ENCODE data around the gene TBCA.

Gene TBCA, protein sequence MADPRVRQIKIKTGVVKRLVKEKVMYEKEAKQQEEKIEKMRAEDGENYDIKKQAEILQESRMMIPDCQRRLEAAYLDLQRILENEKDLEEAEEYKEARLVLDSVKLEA

DNA sequence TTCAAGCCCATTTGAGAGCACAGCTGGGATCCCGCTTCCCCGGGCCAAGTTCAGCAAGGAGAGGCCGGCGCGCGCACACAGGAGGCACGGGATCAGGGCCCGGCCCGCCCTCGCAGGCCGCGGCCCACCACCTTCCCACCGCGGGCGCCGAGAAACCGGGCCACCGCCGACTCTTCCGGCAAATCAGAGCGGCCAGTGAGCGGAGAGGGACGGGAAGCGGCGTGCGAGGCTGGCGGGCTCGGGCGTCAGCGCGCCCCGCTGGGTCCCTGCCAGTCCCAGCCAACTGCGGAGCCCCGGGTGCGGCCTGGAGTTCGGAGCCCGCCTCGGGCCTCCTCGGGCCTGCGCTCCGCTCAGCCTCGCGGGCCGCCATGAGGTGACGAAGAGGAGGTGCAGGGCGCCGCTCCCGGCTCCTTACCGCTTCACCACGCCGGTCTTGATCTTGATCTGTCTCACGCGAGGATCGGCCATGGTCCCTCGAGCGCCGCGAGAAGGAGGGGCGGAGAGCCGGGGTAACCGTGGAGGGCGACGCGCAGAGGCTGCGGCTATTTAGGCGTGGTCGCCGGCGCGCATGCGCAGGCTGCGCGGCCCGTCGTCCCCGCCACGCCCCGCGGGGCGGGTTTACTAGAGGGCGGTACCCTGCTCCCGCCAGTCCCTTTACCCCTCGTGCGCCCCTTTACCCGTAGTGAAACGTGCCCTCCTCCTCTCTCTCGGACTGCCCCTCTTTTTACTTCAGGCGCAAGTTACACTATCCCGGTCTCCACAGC lies at the start of gene TBCA:
TSS of gene TBCA (minus strand) at position 550 of the 764 bp plus-strand sequence. CDS start at position 468, 82 bp downstream.
- Mint-ChIP-seq H3K4me1 (peaks cover 62% of the 10 kb centered on the region), H3K27ac (peak within 1 kb of the TSS; percentile 99), H3K4me3 (peak within 1 kb of the TSS; percentile 93), H3K36me3 (ENCODE audit: low read depth) (peaks cover 32% of the 10 kb centered on the region), H3K9me3 (no peaks in the 10 kb centered on the region), H3K27me3 (no peaks in the 10 kb centered on the region)
- DNase-seq (peak; percentile 92), ATAC-seq (peak; percentile 86)

DNA sequence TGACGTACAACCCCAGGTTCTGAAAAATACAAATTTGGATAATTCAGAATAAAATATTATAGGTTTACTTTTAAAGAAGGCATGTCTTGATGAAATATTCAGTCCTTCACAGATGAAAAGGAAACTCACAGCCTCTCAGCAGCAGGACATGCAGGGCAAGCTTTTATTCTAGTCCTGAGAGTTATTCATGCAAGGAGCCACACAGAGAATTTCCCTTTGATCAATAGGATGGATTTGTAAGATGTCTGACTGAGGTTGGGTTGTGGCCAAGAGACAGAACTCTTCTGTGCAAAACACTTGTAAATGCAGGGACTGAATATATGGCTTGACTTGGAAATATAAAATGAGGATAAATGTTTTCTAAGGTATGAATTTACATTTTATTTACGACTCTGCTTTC lies 48.8 kb upstream of the TBCA start:
- Mint-ChIP-seq H3K9me3 (no peaks in the 10 kb centered on the region), H3K36me3 (ENCODE audit: low read depth) (no peaks in the 10 kb centered on the region), H3K27ac (no peak overlapping the region), H3K4me3 (no peak overlapping the region), H3K4me1 (no peaks in the 10 kb centered on the region), H3K27me3 (peaks cover 12% of the 10 kb centered on the region)
- DNase-seq: no peak
- no peak for ATAC-seq

DNA sequence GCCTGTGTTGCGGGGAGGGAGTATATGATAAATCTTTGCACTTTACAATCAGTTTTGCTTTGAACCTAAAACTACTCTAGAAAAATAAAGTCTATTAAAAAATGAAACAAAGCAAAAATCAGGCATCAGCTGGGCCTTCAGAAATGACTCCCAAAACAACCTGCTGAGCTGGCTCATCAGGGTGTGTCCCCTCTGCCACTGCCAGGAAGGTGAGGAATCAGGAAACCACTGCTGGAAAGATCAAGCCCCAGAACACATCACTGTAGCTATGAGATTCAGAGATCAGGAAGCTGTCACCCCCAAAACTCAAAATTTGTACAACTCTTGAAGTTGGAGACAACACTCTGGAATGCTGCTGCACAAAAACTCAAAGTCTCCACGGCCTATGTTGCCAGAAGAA lies 40.5 kb upstream of the TBCA start:
- H3K4me1 Mint-ChIP-seq: no peaks in the 10 kb centered on the region
- no peak overlapping the region for H3K4me3 Mint-ChIP-seq
- H3K27me3 Mint-ChIP-seq: no peaks in the 10 kb centered on the region
- DNase-seq: no peak
- H3K36me3 Mint-ChIP-seq (ENCODE audit: low read depth): no peaks in the 10 kb centered on the region
- H3K27ac Mint-ChIP-seq: no peak overlapping the region
- no peak for ATAC-seq
- no peaks in the 10 kb centered on the region for H3K9me3 Mint-ChIP-seq

DNA sequence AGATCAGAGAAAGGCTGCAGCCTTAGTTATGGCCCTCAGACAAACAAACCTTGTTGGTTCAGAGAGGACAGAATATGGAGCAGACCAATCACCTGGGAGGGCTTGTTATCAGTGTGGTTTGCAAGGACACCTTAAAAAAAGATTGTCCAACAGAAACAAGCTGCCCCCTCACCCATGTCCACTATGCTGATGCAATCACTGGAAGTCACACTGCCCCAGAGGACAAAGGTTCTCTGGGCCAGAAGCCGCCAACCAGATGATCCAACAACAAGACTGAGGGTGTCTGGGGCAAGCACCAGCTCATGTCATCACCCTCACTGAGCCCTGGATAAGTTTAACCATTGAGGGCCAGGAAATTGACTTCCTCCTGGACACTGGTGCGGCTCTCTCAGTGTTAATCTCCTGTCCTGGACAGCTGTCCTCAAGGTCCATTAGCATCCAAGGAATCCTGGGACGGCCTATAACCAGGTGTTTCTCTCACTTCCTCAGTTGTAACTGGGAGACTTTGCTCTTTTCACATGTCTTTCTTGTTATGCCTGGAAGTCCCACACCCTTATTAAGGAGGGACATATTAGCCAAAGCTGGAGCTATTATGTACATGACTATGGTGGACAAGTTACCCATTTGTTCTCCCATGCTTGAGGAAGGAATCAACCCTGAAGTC lies 36.9 kb upstream of the TBCA start:
- Mint-ChIP-seq H3K27ac (no peak overlapping the region), H3K4me3 (no peak overlapping the region), H3K9me3 (peaks cover 6% of the 10 kb centered on the region), H3K36me3 (ENCODE audit: low read depth) (peaks cover 2% of the 10 kb centered on the region), H3K4me1 (no peaks in the 10 kb centered on the region), H3K27me3 (no peaks in the 10 kb centered on the region)
- DNase-seq (no peak), ATAC-seq (no peak)

DNA sequence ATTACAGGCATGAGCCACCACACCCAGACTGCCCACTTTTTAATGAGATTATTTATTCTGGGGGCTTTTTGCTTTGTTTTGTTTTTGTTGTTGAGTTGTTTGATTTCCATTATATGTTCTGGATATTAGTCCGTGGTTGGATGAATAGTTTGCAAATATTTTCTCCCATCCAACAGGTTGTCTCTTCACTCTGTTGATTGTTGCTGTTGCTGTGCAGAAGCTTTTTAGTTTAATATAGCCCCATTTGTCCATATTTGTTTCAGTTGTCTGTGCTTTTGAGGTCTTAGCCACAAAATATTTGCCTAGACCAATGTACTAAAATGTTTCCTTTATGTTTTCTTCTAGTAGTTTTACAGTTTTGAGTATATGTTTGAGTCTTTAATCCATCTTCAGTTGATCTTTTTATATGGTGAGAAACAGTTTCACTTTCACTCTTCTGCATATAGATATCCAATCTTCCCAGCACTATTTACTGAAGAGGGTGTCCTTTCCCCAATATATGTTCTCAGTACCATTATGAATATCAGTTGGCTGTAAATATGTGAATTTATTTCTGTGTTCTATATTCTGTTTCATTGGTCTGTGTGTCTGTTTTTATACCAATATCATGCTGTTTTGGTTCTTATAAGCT lies 30.2 kb upstream of the TBCA start:
- DNase-seq (no peak), ATAC-seq (no peak)
- Mint-ChIP-seq H3K36me3 (ENCODE audit: low read depth) (peaks cover 7% of the 10 kb centered on the region), H3K4me1 (peaks cover 10% of the 10 kb centered on the region), H3K9me3 (peaks cover 25% of the 10 kb centered on the region), H3K27me3 (no peaks in the 10 kb centered on the region), H3K4me3 (peak overlapping the region; percentile 28), H3K27ac (no peak overlapping the region)

DNA sequence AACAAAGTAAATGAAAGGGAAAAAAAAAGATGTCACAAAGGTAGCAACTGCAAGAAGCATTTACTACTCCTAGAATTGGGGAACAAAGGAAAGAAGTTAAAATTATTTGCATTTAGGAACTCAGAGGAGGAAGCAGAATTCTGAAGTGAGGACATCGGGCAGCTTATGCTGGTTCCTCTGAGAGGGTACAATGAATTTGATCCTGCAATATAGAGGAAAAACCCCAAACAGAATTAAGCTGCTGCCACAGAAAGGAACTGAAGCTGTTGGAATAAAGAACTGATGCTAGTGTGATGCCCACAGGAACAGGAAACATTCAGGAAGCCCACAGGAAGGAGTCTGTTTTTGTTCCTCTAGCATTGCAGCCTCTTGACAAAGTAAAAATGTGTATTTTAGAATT lies 22.3 kb upstream of the TBCA start:
- no peak overlapping the region for H3K27ac Mint-ChIP-seq
- H3K4me1 Mint-ChIP-seq: peaks cover 2% of the 10 kb centered on the region
- peaks cover 36% of the 10 kb centered on the region for H3K9me3 Mint-ChIP-seq
- peaks cover 34% of the 10 kb centered on the region for H3K27me3 Mint-ChIP-seq
- DNase-seq (no peak), ATAC-seq (no peak)
- no peaks in the 10 kb centered on the region for H3K36me3 Mint-ChIP-seq (ENCODE audit: low read depth)
- H3K4me3 Mint-ChIP-seq: no peak overlapping the region

DNA sequence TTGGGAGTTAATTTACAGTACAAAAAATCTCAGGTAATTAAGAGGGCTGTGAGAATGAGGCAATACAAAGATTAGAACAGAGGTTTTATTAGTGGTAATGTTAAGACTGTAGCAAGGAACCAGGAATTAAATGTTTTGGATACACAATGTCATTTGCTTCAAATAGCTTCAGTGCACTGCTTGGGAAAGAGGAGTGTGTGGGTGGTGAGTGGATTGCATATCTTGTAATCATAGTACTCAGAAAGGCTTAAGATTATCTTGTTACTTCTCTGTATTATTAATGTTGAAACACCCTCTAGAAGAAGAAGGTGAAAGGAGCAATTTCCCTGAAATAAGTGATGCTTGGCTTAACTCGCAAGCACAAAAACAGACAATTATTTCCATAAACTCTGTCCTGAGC lies 21.0 kb upstream of the TBCA start:
- no peak overlapping the region for H3K4me3 Mint-ChIP-seq
- H3K4me1 Mint-ChIP-seq: peaks cover 2% of the 10 kb centered on the region
- DNase-seq: no peak
- H3K27ac Mint-ChIP-seq: no peak overlapping the region
- ATAC-seq: no peak
- H3K9me3 Mint-ChIP-seq: peaks cover 26% of the 10 kb centered on the region
- no peaks in the 10 kb centered on the region for H3K36me3 Mint-ChIP-seq (ENCODE audit: low read depth)
- peaks cover 34% of the 10 kb centered on the region for H3K27me3 Mint-ChIP-seq

DNA sequence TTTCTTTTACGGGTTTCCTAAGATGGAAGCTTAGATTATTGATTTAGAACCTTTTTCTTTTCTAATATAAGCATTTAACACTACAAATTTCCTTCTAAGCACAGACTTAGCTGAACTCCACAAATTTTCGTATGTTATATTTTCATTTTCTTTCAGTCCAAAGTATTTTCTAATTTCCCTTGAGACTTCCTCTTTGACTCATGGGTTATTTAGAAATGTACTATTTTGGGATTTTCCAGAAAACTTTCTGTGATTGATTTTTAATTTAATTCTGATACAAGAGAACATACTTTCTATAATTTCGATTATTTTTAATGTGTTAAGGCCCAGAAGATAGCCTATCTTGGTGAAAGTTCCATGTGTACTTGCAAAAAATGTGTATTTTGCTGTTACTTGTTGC lies 19.7 kb upstream of the TBCA start:
- H3K27me3 Mint-ChIP-seq: peaks cover 34% of the 10 kb centered on the region
- no peaks in the 10 kb centered on the region for H3K36me3 Mint-ChIP-seq (ENCODE audit: low read depth)
- no peak overlapping the region for H3K4me3 Mint-ChIP-seq
- DNase-seq: no peak
- no peak overlapping the region for H3K27ac Mint-ChIP-seq
- no peak for ATAC-seq
- peaks cover 18% of the 10 kb centered on the region for H3K9me3 Mint-ChIP-seq
- peaks cover 2% of the 10 kb centered on the region for H3K4me1 Mint-ChIP-seq

DNA sequence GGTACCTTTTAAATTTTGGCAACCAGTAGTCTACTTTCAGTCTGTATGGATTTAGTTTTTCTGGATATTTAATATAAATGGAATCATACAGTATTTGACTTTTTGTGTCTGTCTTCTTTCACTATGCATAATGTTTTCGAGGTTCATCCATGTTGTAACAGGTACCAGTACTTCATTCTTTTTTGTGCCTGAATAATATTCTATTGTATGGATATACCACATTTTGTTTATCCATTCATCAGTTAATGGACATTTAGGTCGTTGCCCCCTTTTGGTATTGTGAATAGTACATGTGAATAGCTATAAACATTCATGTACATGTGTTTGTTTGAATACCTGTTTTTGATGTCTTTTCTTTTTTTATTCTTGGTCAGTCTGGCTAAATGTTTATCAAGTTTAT lies 19.1 kb upstream of the TBCA start:
- Mint-ChIP-seq H3K4me1 (peaks cover 2% of the 10 kb centered on the region), H3K4me3 (no peak overlapping the region), H3K27me3 (peaks cover 32% of the 10 kb centered on the region), H3K36me3 (ENCODE audit: low read depth) (no peaks in the 10 kb centered on the region), H3K9me3 (peaks cover 16% of the 10 kb centered on the region), H3K27ac (no peak overlapping the region)
- ATAC-seq (no peak), DNase-seq (no peak)

DNA sequence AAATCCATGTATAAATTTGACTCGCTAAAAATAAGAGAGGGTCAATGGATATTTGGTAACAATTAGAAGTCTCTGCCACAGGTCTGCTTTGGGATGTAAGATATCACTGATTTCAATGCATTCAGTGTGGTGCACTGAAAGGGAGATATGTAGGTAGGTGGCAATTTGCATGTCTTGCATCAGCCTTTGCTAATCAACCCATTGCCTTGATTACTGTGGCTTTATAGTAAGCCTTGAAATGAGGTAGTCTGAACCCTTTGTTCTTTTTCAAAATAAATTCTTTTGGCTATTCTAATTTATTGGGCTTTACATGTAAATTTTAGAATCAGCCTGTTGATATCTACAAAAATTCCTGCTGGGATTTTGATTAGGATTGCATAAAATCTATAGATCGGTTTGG lies 15.8 kb upstream of the TBCA start:
- Mint-ChIP-seq H3K27me3 (peaks cover 4% of the 10 kb centered on the region), H3K4me1 (no peaks in the 10 kb centered on the region), H3K36me3 (ENCODE audit: low read depth) (no peaks in the 10 kb centered on the region), H3K27ac (no peak overlapping the region), H3K4me3 (no peak overlapping the region), H3K9me3 (peaks cover 7% of the 10 kb centered on the region)
- DNase-seq: no peak
- no peak for ATAC-seq

DNA sequence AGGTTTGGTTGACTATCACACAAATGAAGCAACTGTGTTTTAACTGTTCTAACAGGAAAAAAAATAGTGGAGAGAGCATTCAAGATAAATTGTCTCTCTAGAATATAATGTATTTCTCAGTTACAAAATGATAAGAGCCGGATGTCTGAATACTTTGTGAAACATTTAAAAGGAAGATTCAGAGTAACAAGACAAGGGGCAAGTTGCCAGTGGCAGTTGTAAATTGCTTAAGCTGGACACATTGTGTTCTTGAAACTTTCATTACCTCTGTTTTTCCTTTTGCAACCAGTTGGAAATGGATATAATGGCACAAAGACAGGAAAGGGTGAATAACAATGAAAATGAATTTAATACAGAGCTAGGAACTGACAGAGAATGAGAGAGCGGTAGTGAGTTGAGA lies 15.2 kb upstream of the TBCA start:
- peaks cover 7% of the 10 kb centered on the region for H3K9me3 Mint-ChIP-seq
- H3K36me3 Mint-ChIP-seq (ENCODE audit: low read depth): no peaks in the 10 kb centered on the region
- H3K4me1 Mint-ChIP-seq: no peaks in the 10 kb centered on the region
- H3K27ac Mint-ChIP-seq: no peak overlapping the region
- no peak for DNase-seq
- no peak overlapping the region for H3K4me3 Mint-ChIP-seq
- H3K27me3 Mint-ChIP-seq: peaks cover 1% of the 10 kb centered on the region
- ATAC-seq: no peak

DNA sequence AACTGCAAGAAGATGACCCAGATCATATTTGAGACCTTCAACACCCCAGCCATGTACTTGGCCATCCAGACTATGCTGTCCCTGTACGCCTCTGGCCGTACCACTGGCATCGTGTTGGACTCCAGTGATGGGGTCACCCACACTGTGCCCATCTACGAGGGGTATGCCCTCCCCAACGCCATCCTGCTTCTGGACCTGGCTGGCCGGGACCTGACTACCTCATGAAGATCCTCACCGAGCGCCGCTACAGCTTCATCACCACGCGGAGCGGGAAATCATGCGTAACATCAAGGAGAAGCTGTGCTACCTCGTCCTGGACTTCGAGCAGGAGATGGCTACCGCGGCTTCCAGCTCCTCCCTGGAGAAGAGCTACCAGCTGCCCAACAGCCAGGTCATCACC lies 9.1 kb upstream of the TBCA start:
- H3K9me3 Mint-ChIP-seq: no peaks in the 10 kb centered on the region
- ATAC-seq (no peak), DNase-seq (no peak)
- H3K4me1 Mint-ChIP-seq: no peaks in the 10 kb centered on the region
- no peak overlapping the region for H3K27ac Mint-ChIP-seq
- no peaks in the 10 kb centered on the region for H3K36me3 Mint-ChIP-seq (ENCODE audit: low read depth)
- no peaks in the 10 kb centered on the region for H3K27me3 Mint-ChIP-seq
- H3K4me3 Mint-ChIP-seq: no peak overlapping the region

DNA sequence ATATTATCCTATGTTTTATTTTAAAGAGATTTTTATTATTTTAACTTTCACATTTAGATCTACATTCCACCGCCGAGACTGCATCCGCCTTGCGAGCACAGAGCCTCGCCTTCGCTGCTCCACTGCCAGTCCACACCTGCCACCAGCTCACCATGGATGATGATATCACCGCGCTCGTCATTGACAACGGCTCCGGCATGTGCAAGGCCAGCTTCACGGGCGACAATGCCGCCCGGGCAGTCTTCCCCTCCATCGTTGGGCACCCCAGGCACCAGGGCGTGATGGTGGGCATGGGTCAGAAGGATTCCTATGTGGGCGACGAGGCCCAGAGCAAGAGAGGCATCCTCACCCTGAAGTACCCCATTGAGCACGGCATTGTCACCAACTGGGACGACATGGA lies 8.6 kb upstream of the TBCA start:
- ATAC-seq (no peak), DNase-seq (no peak)
- H3K9me3 Mint-ChIP-seq: no peaks in the 10 kb centered on the region
- H3K27me3 Mint-ChIP-seq: no peaks in the 10 kb centered on the region
- no peaks in the 10 kb centered on the region for H3K4me1 Mint-ChIP-seq
- H3K27ac Mint-ChIP-seq: no peak overlapping the region
- H3K4me3 Mint-ChIP-seq: no peak overlapping the region
- H3K36me3 Mint-ChIP-seq (ENCODE audit: low read depth): no peaks in the 10 kb centered on the region

DNA sequence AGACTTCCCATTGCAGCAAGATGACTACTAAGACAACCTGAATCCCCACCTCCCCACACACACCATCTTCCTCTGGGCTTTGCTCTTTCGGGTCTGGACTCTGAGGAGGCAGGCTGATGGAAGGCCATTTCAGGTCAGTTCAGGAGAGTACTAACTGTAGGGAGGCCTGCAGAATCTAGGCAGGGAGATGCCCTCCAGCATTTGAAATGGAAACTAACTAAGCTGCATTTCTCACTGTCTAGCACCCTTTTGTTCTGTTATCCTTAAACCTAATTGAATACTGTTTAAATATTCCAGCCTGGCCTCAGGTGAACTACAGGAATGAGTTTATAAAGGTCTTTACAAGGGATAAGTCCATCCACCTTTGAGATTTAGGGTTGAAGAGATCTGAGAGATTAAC lies 4.9 kb upstream of the TBCA start:
- Mint-ChIP-seq H3K4me3 (no peak overlapping the region), H3K27ac (no peak overlapping the region), H3K27me3 (no peaks in the 10 kb centered on the region), H3K4me1 (peaks cover 22% of the 10 kb centered on the region), H3K9me3 (no peaks in the 10 kb centered on the region), H3K36me3 (ENCODE audit: low read depth) (no peaks in the 10 kb centered on the region)
- ATAC-seq: no peak
- DNase-seq: no peak

DNA sequence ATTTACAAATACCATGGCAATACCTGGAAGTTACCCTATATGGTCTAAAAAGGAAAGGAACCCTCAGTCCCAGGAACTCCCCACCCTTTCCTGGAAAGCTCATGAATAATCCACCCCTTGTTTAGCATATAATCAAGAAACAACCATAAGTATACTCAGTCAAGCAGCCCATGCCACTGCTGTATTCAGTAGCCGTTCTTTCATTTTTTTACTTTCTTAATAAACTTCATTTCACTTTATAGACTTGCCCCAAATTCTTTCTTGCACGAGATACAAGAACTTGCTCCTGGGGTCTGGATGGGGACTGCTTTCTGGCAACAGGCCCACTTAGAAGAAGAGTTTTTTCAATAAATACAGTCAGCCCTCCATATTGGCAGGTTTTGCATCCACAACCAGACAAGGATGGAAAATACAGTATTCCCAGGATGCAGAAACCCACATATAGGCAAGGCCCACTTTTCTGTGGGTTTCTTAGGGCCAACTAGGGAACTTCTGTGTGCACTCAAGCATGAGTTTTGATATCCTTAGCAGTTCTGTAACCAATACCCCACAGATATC lies 2.8 kb upstream of the TBCA start:
- ATAC-seq (no peak), DNase-seq (no peak)
- Mint-ChIP-seq H3K27ac (no peak overlapping the region), H3K4me3 (no peak overlapping the region), H3K27me3 (no peaks in the 10 kb centered on the region), H3K9me3 (no peaks in the 10 kb centered on the region), H3K4me1 (peaks cover 35% of the 10 kb centered on the region), H3K36me3 (ENCODE audit: low read depth) (peaks cover 15% of the 10 kb centered on the region)

Measured in activated naive CD8-positive, alpha-beta T cell treated with anti-CD3 and anti-CD28 coated beads, Interleukin-2, amount 50 U/mL, for 24 hours (primary cell).